Medulla oblongata (tissue), 1 donor: ENCODE results near the gene NCLN.
"Not testable (repeated sequence)": the region's sequence is repeated elsewhere in the genome, so short reads cannot be mapped to it uniquely, and the experiment has no call there.

Experiments used
- DNase-seq: peaks from one replicate; pipeline ENCODE4 v3.0.0-alpha.2; 2015; ENCODE audit errors: extremely low spot score

The NCLN gene

DNA sequence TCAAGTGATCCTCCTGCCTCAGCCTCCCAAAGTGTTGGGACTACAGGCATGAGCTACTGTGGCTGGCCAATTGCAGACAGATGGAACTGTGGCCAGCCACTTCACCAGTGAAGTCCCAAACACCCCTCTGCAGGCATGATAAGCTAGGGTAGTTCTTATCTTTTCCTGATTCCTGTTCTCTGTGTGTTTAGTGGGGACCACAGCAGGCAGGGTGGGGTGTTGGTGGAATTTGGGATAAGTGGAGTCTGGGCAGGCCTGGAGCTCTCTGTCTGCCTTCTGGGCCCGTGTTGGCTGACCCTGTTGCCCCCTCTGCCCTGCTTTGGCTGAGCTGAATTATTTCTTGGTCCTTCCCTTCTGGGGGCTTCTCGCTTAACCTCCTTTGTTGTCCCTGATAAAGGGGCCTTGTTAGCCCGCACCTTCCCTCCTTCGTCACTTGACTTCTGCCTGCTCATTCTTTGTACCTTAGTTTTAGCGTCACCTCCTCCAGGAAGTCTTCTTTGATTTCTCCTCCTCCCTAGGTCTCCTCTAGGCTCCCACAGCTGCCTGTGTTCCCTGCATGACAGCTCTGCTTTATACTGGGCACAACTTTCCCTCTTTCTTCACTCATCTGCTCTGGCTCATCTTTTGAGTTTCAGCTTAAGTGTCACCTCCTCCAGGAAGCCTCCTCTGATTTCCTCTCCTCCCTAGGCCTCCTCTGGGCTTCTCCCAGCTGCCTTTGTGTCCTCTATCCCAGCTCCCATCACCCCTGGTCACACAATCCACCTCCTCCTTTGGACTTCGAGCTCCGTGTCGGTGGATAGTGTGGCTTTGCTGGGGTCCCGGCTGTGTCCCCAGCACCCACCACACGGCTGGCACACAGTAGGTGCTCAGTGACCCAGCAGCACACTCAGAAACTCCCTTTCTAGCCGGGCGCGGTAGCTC is 1.7 kb upstream of the NCLN start:
- DNase-seq, result no peak

GRCh38 chr19:3184847-3185460 is 776 bp upstream of the NCLN start:
- no peak for DNase-seq

GRCh38 chr19:3186160-3186688 is 494 bp downstream of the NCLN start:
- DNase-seq, result no peak

DNA sequence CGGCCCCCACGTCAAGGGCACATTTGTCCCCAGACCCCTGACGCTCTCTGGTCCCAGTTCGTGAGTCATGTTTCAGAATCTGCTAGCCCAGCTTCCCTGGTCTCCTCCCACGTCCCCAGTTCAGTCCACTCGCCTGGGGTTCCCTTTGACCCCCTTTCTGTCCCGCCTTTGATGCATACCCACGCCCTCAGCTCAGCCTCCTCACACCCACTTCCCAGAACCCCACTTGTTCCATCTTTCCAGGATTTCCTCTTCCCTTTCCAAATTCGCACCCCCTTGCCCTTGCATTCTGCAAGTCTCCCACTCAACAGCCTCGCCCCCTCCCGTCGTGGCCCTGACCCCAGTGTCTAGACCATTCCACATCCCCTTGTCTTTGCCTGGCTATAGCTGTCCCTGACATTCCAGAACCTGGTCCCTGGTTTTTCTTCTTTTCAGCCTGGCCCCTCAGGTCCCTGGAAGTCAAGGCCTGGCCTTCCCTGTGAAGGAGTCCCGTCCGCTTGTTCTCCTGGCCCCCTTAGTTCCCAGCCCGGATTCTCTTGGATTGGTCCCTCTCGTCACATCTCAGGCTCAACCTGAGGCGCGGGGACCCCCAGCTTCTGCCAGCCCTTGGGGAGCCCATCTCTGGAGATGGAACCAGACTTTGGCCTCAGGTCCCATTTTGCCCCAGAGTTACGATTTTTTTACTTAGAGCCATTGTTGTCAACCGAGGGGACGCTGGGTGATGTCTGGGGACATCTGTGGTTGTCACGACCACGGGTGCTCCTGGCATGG is 1.3 kb downstream of the NCLN start:
- no peak for DNase-seq

DNA sequence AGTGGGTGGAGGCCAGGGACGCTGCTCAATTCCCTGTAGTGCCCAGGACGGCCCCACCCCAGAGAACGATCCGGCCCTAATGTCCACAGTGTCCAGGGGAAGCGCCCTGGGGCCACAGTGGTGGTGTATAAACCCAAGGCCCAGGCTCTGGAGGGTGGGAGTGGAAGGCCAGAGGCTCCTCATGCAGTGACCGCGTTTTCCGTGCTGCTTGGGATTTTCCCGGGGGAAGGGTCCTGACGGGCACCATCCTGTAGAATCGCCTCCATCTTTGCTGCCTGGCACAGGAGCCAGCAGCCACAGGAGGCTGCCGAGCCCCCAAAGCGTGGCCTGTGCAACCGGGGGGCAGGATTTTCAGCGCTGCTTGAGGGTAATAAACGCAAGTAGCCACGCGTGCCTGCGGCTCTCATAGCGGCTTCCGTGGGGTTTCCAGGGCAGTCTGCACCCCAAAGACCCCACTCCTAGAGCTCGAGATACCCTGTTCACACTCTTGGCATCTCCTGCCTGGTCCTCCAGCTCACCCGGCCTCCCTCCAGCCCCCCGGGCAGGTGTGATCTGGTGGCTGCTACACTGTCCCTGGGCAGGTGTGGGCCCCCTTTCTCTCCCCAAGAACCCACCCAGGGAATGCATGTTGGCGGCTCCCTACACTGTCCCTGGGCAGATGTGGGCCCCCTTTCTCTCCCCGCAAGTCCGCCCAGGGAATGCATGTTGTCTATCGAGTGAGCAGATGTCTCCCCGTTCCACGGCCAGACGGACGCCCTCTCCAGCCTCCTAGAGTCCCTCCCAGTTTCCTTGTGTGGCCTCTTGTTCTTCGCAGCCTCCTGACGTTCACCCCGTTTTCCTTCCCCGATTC is 2.2 kb downstream of the NCLN start:
- DNase-seq, result no peak

DNA sequence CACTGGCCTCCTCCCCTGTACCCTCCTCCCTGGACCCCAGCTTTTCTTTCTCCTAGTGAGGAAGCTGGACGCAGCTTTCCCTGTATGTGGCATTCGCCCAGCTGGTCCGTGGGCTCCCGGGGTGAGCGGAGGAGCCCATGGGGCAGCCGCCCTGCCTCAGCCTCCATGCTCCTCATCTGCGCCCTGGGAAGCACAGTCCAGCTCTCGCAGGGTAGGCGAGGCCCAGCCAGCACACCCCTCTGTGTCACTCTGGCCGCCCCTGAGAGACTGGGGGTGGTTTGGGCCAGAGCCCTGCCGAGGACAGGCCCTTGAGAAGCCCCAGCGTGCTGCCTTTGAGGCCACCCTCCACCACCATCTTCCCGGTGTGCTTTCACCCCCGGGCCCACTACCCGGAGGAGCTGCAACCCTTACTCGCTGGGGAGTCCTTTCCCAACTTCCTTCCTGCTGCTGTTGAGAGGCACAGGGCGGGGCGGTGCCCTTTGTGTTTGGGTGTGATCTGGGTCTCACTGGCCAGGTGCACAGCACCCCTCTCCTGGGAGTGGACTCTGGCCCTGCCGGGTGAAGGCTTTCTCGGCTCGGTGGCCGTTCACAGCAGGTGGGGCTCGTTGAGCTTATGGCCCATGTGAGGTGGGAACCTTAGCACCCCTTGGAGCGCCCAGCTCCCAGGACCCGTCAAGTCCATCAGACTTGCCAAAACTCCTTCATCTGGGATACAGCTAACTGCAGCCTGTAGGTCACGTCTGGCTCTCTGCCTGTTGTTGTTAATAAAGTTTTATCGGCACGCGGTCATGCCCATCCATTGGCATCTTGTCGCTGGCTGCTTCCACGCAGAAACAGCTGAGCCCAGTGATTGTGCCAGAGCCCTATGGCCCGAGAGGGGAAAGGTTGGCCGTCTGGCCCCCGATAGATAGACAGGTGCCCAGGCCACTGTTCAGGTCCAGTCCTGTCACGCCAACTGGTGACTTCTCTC is 3.2 kb downstream of the NCLN start:
- no peak for DNase-seq

DNA sequence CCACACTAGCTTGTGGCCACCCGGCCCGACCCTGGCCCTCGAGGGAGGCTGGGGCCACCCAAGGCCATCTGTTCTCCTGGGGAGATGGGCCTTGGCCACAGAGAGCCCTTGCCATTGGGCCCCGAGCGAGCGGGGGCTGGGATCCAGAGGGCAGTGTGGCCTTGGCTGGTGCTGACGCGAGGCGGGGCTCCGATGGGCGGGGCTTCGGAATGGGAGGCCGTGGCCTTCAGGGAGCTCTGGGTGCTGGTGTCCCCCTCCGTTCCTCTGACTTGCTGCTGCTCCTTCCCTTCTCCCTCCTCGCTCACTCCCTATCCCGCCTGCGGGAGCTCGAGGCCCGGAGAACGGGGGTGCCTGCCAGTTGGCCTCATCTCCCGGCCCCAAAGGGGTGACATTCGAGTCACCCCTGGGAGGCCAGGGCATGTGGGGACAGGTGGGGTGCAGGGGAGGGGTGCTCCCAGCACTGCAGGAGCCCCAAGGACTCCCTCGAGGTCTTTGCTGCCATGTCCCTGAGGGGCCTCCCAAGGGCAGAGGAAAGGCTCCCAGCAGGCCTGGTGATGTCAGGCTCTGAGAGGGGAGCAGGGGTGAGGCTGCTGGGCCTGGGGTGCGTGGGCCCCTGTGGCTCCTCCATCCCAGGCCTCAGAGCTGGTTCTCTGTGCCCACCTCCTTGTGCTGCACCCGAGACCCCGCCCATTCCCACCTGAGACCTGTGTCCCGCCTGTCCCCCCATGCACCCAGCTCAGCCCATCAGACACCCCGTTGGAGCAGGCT is 4.2 kb downstream of the NCLN start:
- no peak for DNase-seq

DNA sequence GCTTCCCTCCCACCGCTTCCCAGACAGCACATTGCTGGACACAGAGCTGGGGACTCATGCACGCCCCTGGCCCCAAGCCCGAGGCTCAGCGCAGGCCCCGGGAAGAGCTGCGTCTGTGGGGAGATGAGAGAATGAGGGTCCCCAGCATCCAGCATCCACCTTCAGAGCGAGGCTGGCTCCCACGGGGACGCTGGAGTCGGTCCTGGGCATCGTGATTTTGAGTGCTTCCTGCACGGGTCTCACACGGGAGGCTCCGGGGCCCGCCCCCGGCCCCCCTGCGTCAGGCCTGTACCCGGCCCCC is 4.7 kb downstream of the NCLN start:
- DNase-seq, result no peak

GRCh38 chr19:3190921-3191805 is 5.4 kb downstream of the NCLN start:
- DNase-seq, result no peak

- not testable (repeated sequence) for DNase-seq
Measured at GRCh38 chr19:3191806-3192104, 6.0 kb downstream of the NCLN start.

DNA sequence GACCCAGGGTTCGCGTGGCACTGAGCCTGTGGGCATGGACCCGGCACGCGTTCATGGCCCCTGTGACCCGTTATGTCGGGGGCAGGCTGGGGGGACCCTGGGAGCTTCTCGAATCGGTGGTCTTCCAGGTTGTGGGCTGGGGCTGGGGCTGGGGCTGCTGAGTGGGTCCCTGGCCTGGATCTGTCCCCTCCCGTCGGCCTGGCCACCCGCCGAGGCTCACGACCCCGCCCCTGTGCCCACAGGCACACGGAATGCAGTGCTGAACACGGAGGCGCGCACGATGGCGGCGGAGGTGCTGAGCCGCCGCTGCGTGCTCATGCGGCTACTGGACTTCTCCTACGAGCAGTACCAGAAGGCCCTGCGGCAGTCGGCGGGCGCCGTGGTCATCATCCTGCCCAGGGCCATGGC is 6.5 kb downstream of the NCLN start:
- DNase-seq, result no peak

DNA sequence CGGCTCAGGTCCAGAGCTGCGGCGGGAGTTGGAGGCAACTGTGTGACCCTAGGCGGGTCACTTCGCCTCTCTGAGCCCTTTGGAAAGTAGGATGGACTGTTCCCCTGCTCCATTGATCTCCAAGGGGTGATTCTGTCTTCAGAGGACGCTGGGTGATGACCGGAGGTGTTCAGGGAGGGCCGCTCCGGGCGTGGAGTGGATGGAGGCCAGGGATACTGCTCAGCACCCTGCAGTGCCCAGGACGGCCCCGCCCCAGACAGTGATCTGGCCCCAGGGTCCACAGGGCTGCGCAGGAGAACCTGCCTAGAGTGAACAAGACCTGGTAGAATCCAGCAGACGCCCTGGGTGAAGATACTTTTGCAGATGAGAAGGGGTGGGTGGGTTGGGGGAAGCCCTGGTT is 7.0 kb downstream of the NCLN start:
- no peak for DNase-seq

GRCh38 chr19:3193256-3194105 is 7.8 kb downstream of the NCLN start:
- no peak for DNase-seq

DNA sequence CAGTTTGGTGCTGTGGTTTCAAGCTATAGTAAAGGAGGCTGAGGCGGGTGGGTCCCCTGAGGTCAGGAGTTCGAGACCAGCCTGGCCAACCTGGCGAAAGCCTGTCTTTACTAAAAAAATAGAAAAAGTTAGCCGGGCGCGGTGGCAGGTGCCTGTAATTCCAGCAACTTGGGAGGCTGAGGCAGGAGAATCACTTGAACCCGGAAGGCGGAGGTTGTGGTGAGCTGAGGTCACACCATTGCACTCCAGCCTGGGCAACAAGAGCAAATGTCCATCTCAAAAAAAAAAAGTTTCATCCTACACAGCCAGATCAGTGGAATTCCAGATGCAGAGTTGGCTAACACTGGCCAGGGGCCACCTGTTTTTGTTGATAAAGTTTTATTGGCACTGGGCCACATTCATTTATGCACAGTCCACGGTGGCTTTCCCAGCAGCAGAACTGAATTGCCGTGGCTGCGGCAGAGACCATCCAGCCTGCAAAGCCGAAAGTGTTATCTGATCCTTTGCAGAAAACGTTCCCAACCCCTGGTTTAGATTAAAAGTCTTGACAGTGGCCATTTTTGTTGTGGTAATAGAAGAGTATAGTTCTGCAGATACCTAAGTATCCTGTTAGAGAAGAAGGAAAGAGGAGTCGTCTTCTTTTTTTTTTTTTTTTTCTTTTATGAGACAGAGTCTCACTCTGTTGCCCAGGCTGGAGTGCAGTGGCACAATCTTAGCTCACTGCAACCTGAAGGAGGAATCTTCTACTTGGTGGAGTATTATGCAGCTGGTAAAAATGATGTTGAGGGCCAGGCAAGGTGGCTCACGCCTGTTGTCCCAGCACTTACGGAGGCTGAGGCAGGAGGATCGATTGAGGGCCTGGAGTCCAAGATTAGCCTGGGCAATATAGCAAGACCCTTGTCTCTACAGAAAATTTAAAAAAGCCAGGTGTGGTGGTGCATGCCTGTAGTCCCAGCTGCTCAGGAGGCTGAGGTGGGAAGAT is 8.7 kb downstream of the NCLN start:
- no peak for DNase-seq

DNA sequence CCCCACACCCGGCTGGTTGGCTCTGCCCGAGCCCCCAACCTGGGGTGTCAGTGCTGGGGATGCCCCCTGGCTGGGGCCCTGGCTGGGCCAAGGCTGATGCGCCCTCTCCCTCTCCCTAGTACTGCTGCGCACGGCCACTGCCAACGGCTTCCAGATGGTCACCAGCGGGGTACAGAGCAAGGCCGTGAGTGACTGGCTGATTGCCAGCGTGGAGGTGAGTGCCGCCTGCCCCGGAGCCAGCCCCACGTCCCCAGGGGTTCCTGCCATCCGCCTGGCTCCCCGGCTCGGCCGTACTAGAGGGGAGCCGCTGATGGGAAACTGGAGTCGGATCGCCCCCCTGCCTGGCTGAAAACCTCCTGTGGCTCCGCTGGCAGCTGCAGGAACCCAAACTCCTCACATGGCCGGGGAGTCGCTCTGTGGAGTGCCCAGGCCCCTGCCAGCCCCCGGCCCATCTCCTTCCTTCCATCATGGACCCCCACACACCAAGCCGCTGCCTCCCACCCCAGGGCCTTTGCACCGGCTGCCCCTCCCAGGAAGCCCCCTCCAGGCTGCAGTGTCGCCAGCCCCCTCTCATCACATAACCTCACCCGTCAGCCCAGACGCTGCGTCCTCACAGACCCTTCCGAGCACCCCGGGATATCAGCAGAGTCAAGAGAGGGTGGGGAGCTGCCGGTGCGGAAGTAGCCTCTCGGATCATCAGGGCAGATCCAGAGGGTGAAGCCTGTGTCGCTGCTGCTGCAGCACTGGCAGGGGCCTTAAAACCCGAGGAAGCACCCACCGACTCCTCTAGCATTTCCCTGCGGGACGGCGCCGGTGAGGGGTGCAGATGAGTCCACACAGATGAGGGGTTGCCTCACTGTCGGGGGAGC is 10.6 kb downstream of the NCLN start:
- DNase-seq, result no peak

DNA sequence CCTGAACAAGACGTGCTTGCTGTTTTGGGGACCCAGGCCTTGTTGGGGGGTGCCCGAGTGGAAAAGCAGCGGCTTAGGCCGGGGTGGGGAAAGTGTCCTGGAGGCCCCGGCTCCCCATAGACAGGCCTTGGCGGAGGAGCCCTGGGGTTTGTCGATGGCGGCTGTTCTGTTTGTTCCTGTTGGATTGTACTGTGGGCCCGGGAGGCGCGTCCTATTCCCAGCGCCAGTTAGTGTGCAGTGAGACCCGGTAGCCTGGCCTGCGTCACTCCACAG is 11.1 kb downstream of the NCLN start:
- DNase-seq, result no peak
